NCI-H2196 (cell line): ENCODE data around the gene SNRPD1.
A peak's percentile ranks its signal among the peaks of the same experiment; 100 is the strongest.
"Not testable (repeated sequence)": the region's sequence is repeated elsewhere in the genome, so short reads cannot be mapped to it uniquely, and the experiment has no call there.

Experiments used
- DNase-seq: peaks from one replicate; lab custom pipeline; 2025; ENCODE audit not compliant: unreplicated experiment; lab: John Stamatoyannopoulos, UW

The SNRPD1 gene

DNA sequence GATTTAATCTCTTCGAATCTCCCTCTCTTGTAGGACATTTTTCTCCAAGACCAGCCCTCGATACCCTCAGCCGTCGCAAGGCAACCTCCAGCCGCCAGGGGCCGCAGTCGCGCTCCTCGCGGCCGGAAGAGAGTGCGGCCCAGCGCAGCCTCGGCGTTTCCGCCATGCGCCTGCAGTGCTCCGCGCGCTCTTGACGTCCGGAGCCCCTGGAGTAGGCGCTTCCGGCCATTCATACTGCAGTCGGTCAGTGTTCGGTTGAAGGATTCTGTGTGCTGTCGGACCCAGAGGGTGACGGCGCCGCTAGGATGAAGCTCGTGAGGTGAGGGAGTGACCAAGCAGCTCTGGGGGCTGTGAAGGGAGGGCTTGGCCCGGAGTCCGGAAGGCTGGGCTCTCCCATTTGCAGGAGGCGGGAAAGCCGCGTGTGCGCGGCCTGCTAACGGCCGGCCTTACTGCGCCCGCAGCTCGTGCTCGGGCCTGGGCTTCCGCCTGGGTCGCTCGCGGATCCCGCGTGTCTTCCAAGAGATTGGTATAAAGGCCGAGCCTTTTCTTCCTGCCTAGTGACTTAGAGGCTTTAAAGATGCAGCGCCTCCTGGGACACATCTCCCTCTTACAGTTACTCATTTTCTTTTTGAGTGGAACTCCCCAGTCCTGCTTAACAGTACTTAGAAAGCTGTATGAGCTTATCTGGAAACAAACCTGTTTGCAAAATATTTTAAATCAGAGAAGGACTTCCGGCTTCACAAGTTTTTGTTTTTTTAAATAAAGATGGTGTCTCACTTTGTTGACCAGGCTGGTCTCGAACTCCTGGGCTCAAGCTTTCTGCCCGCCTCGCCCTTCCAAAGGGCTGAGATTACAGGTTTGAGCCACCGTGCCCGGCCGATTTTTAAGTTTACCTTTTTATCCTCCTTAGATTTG, at the start of gene SNRPD1:
Gene SNRPD1 (plus strand): TSS at position 190 of the 915 bp plus-strand sequence. CDS start 116 bp downstream, at position 306.
- peak; percentile 95 for DNase-seq

DNA sequence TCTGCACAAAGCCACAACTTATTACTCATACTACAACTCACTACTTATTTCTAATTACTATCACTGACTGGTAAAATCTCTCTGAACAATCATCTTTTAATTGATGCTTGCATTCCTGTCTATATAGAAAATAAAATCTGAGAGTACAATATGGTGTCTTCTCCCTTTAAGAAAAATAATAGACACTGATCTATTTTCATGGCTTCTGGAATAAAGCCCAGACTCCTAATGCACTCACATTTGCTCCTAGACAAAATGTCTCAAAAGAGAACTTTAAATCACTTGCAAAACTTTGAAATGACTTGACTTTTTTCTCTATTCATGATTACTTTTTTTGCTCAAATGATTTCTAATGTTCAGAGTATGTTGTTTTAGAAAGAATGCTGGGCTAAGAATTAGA, 40.3 kb upstream of the SNRPD1 start:
- DNase-seq = no peak

DNA sequence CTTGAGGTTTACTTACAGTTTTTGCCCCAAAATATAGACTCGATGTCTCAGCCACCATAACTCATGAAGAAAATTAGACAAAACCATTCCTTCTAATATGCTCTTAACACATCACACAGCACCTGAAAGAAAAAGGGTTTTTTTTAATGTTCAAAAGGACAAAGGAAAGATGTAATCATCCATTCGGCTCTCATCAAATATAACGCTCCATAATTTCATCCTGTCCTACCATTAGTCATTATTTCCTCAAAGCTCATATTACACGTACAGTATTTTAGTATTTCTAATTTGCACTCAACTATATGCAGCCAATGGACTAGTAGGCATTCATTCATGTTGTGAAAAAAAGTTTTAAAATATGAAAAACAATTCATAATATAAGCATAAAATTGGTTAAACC, 36.5 kb upstream of the SNRPD1 start:
- DNase-seq = no peak

DNA sequence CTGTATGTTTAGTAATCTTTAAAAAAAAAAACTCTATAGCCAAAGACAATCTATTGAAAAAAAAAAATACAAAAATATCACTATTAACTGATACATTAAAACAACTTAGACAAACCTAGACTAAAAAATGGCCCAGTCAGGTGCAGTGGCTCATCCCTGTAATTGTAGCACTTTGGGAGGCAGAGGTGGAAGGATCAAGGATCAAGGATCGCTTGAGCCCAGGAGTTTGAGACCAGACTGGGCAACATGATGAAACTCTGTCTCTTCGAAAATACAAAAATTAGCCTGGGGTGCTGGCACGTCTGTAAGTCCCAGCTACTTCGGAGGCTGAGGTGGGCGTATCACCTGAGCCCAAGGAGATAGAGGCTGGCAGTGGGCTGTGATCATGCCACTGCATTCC, 27.7 kb upstream of the SNRPD1 start:
- no peak for DNase-seq

DNA sequence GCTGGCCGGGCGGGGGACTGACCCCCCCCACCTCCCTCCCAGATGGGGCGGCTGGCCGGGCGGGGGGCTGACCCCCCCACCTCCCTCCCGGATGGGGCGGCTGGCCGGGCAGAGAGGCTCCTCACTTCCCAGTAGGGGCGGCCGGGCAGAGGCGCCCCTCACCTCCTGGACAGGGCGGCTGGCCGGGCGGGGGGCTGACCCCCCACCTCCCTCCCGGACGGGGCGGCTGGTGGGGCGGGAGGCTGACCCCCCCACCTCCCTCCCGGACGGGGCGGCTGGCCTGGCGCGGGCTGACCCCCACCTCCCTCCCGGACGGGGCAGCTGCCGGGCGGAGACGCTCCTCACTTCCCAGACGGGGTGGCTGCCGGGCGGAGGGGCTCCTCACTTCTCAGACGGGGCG, 19.8 kb upstream of the SNRPD1 start:
- not testable (repeated sequence) for DNase-seq

DNA sequence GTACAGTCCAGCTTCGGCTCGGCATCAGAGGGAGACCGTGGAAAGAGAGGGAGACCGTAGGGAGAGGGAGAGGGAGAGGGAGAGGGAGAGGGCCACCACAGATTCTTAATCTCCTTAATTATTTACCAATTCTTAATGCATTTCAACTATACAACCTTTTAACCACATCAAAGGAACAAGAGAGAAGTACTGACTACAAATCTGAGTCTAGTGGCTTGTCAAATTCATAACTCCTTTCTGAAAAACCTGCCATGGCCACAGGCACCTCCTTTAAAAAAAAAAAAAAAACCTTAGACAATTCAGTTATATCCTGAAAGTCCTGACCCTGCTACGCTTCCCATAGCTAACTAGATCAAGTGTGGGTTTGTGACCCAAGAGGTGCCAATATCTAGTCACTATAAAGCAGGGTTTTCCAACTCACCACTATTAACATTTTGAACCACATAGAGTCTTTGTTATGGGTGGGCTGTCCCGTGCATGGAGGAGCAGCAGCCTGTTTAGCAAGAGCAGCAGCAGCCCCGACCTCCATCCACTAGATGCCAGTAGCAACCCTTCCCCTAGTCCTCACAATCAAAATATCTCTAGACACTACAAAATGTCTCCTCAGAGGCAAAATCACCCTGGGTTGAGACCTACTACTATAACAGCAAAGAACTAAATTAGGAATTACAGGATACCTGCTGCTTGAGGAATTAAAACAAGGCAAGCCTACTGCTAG, 18.4 kb upstream of the SNRPD1 start:
- DNase-seq = no peak

DNA sequence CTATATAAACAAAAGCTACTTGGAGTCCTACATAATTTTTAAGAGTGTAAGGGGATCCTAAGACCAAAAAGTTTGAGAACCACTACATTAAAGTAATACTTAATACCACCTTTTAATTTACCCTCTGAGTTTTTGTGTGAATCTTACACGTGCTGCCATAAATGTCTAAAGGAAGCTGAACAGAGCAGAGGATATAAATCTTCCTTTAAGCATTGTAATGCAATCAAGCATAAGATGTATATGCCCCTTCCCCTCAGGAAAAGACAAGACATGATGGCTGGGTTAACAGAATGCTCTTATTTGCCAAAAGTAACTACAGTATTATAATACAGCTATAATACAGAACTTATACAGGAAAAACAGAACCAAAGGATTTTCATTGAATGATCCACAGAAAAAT, 14.5 kb upstream of the SNRPD1 start:
- no peak for DNase-seq

DNA sequence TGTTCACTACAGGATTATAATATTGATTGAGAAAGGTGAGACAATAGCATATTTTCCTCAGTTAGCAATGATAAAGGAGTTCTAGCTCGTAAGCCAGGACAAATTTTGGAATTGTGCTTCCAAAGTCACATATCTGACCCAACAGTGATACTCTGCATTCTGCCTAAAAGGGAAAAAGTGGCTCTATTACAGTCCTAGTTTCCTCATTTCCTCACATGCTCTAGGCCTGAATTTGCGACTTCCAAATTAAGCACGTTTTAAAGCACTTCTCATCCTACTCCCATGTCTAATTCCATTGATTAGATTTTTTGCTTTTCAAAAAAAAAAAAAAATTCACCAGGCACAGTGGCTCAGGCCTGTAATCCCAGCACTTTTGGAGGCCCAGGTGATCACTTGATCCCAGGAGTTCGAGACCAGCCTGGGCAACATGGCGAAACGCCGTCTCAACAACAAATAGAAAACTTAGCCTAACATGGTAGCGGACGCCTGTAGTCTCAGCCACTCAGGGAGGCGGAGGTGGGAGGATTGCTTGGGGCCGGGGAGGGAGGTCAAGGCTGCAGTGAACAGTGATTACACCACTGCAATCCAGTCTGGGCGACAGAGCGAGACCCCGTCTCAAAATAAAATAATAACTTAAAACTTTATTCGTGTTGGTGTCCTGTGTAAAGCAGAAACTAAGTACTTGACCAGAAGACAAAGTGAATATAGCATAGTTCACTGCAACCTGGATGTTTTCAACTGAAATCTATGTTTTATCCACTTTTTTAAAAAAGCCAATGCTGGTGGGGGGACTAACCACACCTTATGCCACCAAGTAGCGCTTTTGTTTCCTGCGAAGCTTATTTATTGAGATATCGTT, 13.2 kb upstream of the SNRPD1 start:
- no peak for DNase-seq

DNA sequence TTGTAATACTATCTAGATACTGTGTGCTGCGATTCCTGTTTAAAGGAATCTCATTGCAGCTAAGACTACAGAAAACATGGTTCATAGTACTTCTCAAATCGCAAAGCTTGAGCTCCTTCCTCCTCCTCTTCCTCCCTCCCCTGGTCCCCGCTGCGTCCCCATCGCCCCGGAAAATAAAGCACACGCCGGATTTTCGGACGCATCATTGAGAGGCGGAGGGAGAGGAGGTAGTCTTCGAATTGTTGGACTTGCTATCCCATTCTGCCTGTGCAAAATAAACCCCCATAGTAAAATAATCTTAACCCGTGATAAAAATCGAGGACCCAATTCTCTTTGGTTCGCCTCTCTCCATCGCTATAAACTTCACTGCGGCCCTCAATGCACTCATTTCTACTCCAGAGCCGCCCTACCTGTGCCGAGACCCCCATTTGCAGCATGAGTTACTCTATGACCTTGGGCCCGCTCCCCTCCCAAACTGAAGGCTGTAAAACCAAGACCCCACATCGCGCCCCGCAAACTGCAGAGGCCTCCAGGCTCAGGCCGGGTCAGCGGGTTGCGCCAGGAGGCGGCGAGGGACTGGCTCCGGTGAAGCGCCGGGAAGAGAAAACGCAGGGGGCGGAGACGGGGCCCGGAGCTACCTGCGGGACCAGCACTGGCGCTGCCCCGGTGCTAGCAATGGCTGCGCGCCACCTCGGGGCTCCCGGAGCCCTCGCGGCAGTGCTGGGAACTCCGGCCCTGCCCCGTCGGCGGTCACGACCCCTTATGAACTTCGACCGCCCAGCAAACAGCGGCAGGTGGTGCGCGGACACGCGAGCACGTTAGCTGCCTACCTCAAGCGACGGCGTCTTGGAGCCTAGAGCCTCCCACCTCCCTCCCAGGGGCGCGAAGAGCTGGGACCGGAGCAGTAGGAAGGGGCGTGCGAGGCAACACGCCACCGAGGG, 12.3 kb upstream of the SNRPD1 start:
- peak; percentile 46 for DNase-seq

DNA sequence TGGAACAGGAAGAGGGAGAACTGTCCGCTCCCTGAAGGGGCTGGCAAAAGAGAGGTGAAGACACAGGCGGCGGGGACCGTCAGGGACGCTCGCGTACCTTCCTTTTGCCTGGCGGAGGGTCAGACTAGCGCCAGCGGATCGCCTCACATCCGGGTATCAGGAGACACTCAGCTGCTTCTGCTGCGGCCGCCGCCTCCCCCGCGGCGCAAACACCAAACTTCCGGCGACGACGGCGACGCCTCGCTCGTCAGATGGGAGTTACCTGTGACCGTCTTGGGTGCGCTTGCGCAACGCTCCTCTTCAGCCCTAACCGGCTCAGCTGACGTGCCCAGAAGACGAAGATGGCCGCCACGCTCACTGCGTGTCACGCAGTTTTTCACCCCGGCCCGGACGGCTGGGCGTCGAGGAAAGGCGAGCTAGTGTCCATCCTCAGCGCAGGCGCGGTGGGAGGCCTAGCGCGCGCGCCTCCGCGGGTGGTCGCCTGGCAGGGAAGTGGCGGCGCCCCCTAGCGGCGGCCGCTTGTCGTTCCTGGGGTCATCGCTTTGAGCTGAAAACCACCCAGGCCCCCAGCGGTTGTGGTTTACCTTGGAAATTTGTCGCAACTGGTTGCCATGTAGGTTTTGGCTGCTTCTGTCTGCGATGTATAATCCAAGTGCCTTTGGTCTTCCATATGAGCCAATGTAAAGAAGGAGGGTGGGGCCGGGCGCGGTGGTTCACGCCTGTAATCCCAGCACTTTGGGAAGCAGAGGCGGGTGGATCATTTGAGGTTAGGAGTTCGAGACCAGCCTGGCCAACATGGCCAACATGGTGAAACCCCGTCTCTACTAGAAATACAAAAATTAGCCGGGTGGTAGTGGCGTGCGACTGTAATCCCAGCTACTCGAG, 11.3 kb upstream of the SNRPD1 start, which contains the start of gene ESCO1:
Gene ESCO1 (minus strand): TSS at position 179 of the 885 bp plus-strand sequence. CDS start 25,861 bp downstream, outside the sequence.
- peak; percentile 97 for DNase-seq

DNA sequence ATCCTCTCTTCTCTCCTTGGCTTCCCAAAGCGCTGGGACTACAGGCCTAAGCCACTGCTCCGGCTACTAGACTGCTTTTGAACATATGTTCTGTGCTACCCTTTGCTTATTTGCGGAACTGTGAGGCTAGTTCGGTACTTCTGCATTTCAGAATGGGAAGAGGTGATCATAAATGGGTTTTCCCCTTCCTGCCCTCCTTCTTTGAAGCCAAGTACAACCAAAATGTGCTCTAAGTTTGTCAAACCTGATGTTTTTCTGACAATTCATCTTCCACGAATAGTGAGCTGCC, 9.9 kb upstream of the SNRPD1 start:
- no peak for DNase-seq

DNA sequence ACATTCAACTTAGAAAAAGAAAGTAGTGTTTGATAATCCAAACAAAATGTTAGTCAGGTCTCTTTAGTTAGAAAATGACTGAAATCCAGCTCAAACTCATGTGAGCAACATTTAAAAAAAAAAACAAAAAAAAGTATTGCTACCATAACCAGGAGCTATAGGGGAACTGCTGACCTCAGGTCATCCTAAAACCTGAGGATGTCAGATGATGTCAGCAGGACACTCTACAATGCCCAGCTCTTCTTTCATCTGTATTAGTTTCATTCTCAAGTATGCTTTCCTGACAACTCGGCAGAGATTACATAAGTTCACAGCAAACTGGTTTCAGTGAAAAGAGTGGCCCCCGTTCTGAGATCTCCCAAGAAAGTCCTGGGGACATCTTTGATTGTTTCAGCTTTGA, 7.4 kb upstream of the SNRPD1 start:
- DNase-seq = no peak

DNA sequence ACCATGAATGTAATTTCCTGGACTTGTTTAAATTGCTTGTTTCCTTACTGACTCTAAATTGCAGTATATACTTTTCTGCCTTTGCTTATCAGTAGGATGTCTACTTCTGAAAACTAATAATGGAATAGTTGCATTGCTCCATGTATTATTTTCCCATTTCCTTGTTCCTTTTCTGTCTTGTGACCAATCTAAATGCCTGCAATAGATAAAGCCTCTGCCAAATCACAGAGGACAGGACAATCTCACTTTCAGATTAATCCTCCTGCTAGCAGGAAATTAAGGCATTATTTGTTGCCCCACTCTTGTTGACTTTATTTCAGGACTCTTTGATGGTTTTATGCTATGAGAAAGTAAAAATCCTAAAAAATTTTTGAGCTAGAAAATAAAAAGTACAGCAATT, 6.9 kb upstream of the SNRPD1 start:
- no peak for DNase-seq

DNA sequence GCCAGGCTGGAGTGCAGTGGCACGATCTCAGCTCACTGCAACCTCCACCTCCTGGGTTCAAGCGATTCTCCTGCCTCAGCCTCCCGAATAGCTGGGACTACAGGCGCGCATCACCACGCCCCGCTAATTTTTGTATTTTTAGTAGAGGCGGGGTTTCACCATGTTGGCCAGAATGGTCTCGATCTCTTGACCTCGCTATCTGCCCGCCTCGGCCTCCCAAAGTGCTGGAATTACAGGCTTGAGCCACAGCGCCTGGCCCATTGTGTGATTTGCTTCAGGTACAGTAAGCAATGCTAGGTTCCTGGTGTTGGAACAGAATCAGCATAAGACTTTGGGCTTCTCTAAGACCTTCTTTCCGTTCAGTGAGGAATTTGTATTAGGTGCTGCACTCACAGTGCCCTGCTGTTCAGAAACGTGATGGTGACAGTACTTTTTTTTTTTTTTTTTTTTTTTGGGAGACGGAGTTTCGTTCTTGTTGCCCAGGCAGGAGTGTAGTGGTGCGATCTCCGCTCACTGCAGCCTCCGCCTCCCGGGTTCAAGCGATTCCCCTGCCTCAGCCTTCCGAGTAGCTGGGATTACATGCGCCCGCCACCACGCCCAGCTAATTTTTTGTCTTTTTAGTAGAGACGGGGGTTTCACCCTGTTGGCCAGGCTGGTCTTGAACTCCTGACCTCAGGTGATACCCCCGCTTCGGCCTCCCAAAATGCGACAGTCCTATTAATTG, 551 bp upstream of the SNRPD1 start:
- DNase-seq = peak; percentile 5

DNA sequence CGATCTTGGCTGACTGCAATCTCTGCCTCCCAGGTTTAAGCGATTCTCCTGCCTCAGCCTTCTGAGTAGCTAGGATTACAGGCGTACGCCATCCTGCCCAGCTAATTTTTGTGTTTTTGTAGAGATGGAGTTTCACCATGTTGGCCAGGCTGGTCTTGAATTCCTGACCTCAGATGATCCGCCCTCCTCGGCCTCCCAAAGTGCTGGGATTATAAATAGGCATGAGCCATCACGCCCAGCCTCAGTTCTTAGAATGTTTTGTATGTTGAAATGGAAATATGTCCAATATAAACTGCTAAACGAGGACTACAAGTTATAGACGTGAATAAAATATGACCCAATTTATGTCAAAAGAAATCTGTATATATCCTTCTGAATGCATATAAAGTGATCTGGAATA, 9.5 kb downstream of the SNRPD1 start:
- DNase-seq = not testable (repeated sequence)

DNA sequence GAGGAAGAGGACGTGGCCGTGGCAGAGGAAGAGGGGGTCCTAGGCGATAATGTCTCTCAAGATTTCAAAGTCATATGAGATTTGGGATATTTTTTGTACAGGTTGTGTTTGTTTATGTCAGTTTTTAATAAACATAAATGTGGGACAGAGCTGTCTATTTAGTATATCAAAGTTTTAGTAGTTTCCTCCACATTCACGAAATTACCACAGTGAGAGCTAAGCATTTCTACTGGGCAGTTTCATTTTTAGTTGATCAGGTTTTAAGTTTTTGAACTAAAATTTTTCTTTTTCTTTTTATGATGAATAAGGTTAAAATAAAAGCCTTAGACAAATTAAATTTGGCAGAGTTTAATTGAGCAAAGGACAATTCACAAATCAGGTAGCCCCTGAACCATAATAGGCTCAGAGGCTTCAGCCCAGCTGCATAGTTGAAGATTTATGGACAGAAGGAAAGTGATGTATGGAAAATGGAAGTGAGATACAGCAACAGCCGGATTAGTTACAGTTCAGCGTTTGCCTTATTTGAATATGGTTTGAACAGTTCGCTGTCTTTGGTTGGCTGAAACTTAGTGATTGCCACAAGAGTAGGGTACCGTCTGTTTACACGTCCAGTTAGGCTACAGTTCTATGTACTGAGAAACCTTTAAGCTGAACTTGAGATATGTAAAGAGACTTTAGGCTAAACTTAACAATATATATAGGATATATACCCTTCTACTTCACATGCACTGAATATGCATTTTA, 17.1 kb downstream of the SNRPD1 start:
- DNase-seq = no peak

DNA sequence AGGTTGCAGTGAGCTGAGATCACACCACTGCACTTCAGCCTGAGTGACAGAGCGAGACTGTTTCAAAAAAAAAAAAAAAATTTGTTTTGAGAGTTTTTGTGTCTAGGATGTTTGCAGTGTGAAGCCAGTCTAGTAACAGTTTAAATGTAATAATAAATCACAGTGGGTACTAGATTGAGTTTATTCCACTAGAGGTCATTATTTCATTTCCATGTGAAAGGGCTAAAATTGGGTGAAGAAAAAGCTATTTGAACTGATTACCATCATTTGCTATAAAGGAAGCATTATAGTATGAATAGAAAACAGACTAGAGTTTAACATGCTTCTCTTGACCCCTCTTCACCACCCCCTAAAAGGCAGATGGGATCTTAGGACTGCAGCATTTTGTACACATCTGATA, 20.3 kb downstream of the SNRPD1 start:
- no peak for DNase-seq
